GM23338 (cell line): ENCODE results near the gene SORL1. TPM values are rescaled to one million over a fixed set of nuclear protein-coding genes. Genes with fewer than 3 reads are reported as not detected.

Source experiments
- ATAC-seq: fragments of 200-7000 bp; cut with Tn5 transposase; 3 replicates; pipeline ENCODE4 v1.9.1; 2020
- DNase-seq: peaks from one replicate; pipeline ENCODE4 v3.0.0-alpha.2; 2015; ENCODE audit warnings: low spot score
- H2AFZ ChIP-seq: fragments of 200-600 bp; sonication (generic); 2 replicates; pipeline ENCODE4 v1.8.0; 2016; ENCODE audit warnings: antibody characterized with exemption, mild to moderate bottlenecking, moderate library complexity
- H3F3A ChIP-seq: fragments of 200-600 bp; sonication (generic); replicated peaks from 2 replicates; pipeline ENCODE4 v1.8.0; 2017; ENCODE audit warnings: antibody characterized with exemption, mixed run types, low read depth
- H3K27ac ChIP-seq: fragments of 200-600 bp; sonication (generic); 2 replicates; pipeline ENCODE4 v1.6.1; 2016; ENCODE audit warnings: low read depth
- H3K27me3 ChIP-seq: fragments of 200-600 bp; sonication (generic); 2 replicates; pipeline ENCODE4 v1.8.0; 2016; ENCODE audit warnings: mild to moderate bottlenecking, mixed run types, moderate library complexity; ENCODE audit not compliant: insufficient read depth
- H3K36me3 ChIP-seq: fragments of 200-600 bp; sonication (generic); 2 replicates; pipeline ENCODE4 v1.8.0; 2016; ENCODE audit warnings: mild to moderate bottlenecking; ENCODE audit not compliant: insufficient read depth
- H3K4me1 ChIP-seq: fragments of 200-600 bp; sonication (generic); 2 replicates; pipeline ENCODE4 v1.8.0; 2016; ENCODE audit warnings: mild to moderate bottlenecking, moderate library complexity; ENCODE audit not compliant: insufficient read depth
- H3K4me2 ChIP-seq: fragments of 200-600 bp; sonication (generic); 2 replicates; pipeline ENCODE4 v1.7.1; 2017; ENCODE audit warnings: mixed run types
- H3K4me3 ChIP-seq: fragments of 200-600 bp; sonication (generic); 2 replicates; pipeline ENCODE4 v1.6.1; 2016; ENCODE audit warnings: mixed run types
- H3K79me2 ChIP-seq: fragments of 200-600 bp; sonication (generic); replicated peaks from 2 replicates; pipeline ENCODE4 v1.8.0; 2017; ENCODE audit warnings: mild to moderate bottlenecking; ENCODE audit not compliant: insufficient read depth
- H3K9me2 ChIP-seq: fragments of 200-600 bp; sonication (generic); 2 replicates; pipeline ENCODE4 v1.8.0; 2017; ENCODE audit not compliant: insufficient read depth
- H4K20me1 ChIP-seq: fragments of 200-600 bp; sonication (generic); replicated peaks from 2 replicates; pipeline ENCODE4 v1.8.0; 2017; ENCODE audit warnings: mild to moderate bottlenecking; ENCODE audit not compliant: insufficient read depth
- H3K27ac Mint-ChIP-seq: 2 replicates; pipeline ENCODE4 v1.8.0; 2020; ENCODE audit warnings: inconsistent platforms, mild to moderate bottlenecking, moderate library complexity, mixed read lengths
- H3K27me3 Mint-ChIP-seq: 3 replicates; pipeline ENCODE4 v1.8.0; 2022; ENCODE audit warnings: low read depth, mild to moderate bottlenecking, moderate library complexity, mixed read lengths, inconsistent platforms; ENCODE audit not compliant: insufficient read depth, poor library complexity
- H3K36me3 Mint-ChIP-seq: 3 replicates; pipeline ENCODE4 v1.8.0; 2021; ENCODE audit warnings: low read depth, mild to moderate bottlenecking, inconsistent platforms, moderate library complexity, mixed read lengths
- H3K4me1 Mint-ChIP-seq: 3 replicates; pipeline ENCODE4 v1.8.0; 2020; ENCODE audit warnings: mild to moderate bottlenecking, inconsistent platforms, mixed read lengths
- H3K4me3 Mint-ChIP-seq: 3 replicates; pipeline ENCODE4 v1.8.0; 2021; ENCODE audit warnings: moderate library complexity, mild to moderate bottlenecking, inconsistent platforms, mixed read lengths
- H3K9me3 Mint-ChIP-seq: 3 replicates; pipeline ENCODE4 v1.8.0; 2020; ENCODE audit warnings: moderate library complexity, mild to moderate bottlenecking, inconsistent platforms, mixed read lengths
- CREB1 ChIP-seq: fragments of 250-450 bp; sonication (Bioruptor Pico); IDR thresholded peaks from 2 replicates; pipeline ENCODE4 v1.5.0; 2020; ENCODE audit warnings: low read depth, mild to moderate bottlenecking, moderate library complexity
- EZH2 ChIP-seq: fragments of 200-600 bp; sonication (generic); IDR thresholded peaks from one replicate; pipeline ENCODE4 v1.8.0; 2017; ENCODE audit warnings: antibody characterized with exemption, mild to moderate bottlenecking, low read depth; ENCODE audit not compliant: unreplicated experiment
- EZH2phosphoT487 ChIP-seq: fragments of 200-600 bp; sonication (generic); IDR thresholded peaks from one replicate; pipeline ENCODE4 v1.8.1; 2018; ENCODE audit warnings: antibody characterized with exemption; ENCODE audit not compliant: unreplicated experiment
- JUNB ChIP-seq: IDR thresholded peaks from one replicate; pipeline ENCODE4 v1.6.1; 2016; ENCODE audit warnings: antibody characterized with exemption; ENCODE audit not compliant: unreplicated experiment
- NANOG ChIP-seq: IDR thresholded peaks from 2 replicates; pipeline ENCODE4 v1.6.1; 2016; ENCODE audit warnings: antibody characterized with exemption, borderline replicate concordance
- POLR2AphosphoS5 ChIP-seq: IDR thresholded peaks from 2 replicates; pipeline ENCODE4 v1.6.1; 2016; ENCODE audit warnings: antibody characterized with exemption, low read depth
- STAT1 ChIP-seq: IDR thresholded peaks from one replicate; pipeline ENCODE4 v1.6.1; 2016; ENCODE audit warnings: antibody characterized with exemption; ENCODE audit not compliant: unreplicated experiment
- ZNF331 ChIP-seq: fragments of 250-450 bp; sonication (Bioruptor Pico); IDR thresholded peaks from 2 replicates; pipeline ENCODE4 v1.5.0; 2020; ENCODE audit warnings: low read depth, mild to moderate bottlenecking, moderate library complexity
- polyA plus RNA-seq: library from polyadenylated mRNA; unstranded; fragments of >200 nt; fragmentation: Nextera tagmentation; extraction: Ambion mirVana; gene quantifications from 2 replicates; pipeline ENCODE4 v1.2.1, GENCODE V29; 2016
- total RNA-seq: library from RNA; depleted of rRNA; stranded (reverse); fragments of >200 nt; shearing (Covaris generic); gene quantifications from 2 replicates; pipeline ENCODE4 v1.2.3, GENCODE V29; 2014
- TF ChIP-seq, protein P1 (sequence below): IDR thresholded peaks from 2 replicates; pipeline ENCODE4 v1.6.1; 2016; ENCODE audit warnings: antibody characterized with exemption
- TF ChIP-seq, protein P2 (sequence below): fragments of 250-450 bp; sonication (Bioruptor Pico); IDR thresholded peaks from 2 replicates; pipeline ENCODE4 v1.5.0; 2020; ENCODE audit warnings: mild to moderate bottlenecking, moderate library complexity

Gene SORL1
- total and polyA plus RNA-seq, 2 experiments from 2014 or later, result 23.0 to 78.8 TPM

DNA sequence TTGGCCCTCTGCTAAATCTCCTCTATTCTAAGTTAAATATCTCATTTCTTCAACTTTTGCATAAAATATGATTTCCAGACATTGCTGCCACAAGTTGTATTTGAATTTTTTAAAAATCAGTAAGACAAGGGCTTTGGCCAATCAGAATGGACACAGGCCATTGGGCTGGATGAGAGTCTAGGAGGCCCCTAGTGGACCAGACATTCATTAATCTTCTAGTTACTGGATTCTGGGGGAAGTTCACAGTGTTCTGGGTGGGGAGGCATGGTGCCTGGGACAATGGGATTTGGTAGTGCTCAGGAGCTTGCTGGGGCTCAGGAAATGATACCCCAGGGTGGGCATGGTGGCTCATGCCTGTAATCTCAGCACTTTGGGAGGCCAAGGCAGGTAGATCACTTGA, 12.4 kb upstream of the SORL1 start:
- no peak overlapping the region for H3K4me3 Mint-ChIP-seq
- no peak overlapping the region for H3K4me3 ChIP-seq
- H2AFZ ChIP-seq, result no peak overlapping the region
- H3K27me3 Mint-ChIP-seq, result no peaks in the 10 kb centered on the region
- TF ChIP-seq EZH2, result no peak
- TF ChIP-seq CREB1, result no peak
- TF ChIP-seq STAT1, result no peak
- TF ChIP-seq, protein P1, sequence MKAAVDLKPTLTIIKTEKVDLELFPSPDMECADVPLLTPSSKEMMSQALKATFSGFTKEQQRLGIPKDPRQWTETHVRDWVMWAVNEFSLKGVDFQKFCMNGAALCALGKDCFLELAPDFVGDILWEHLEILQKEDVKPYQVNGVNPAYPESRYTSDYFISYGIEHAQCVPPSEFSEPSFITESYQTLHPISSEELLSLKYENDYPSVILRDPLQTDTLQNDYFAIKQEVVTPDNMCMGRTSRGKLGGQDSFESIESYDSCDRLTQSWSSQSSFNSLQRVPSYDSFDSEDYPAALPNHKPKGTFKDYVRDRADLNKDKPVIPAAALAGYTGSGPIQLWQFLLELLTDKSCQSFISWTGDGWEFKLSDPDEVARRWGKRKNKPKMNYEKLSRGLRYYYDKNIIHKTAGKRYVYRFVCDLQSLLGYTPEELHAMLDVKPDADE, result no peak
- H3K4me2 ChIP-seq, result no peak overlapping the region
- H3K9me2 ChIP-seq, result peaks cover 9% of the 10 kb centered on the region; the same call in 1 of the 2 replicates
- 0 out of 2 replicates have a peak, but pooled peaks cover 5% of the 10 kb centered on the region for H3F3A ChIP-seq
- no peaks in the 10 kb centered on the region for H3K36me3 ChIP-seq
- H3K36me3 Mint-ChIP-seq, result no peaks in the 10 kb centered on the region
- ATAC-seq (no peak), DNase-seq (no peak)
- no peaks in the 10 kb centered on the region for H4K20me1 ChIP-seq
- no peaks in the 10 kb centered on the region for H3K9me3 Mint-ChIP-seq
- H3K4me1 Mint-ChIP-seq, result peaks cover 10% of the 10 kb centered on the region
- no peak overlapping the region for H3K27ac Mint-ChIP-seq
- H3K27ac ChIP-seq, result no peak overlapping the region
- no peaks in the 10 kb centered on the region for H3K79me2 ChIP-seq
- H3K4me1 ChIP-seq, result no peaks in the 10 kb centered on the region
- H3K27me3 ChIP-seq, result no peaks in the 10 kb centered on the region

DNA sequence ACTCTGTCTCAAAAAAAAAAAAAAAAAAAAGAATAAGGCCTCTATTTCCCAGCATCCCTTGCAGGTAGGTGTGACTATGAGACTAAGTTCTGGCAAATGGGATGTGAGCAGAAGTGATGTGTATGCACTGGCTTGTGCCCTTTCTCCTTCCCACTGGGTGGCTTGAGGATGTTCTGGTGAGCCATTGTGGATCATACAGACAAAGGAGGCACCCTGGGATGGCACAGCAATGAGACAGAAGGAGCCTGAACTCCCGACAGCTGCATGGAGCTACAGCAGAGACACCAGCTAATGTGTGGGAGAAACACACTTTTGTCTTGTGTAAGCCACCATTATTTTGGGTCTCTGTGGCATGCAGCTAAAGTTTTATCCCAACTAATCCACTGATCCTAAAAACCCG, 10.6 kb upstream of the SORL1 start:
- Mint-ChIP-seq H3K27ac (no peak overlapping the region), H3K27me3 (no peaks in the 10 kb centered on the region), H3K4me3 (no peak overlapping the region), H3K36me3 (no peaks in the 10 kb centered on the region), H3K4me1 (peaks cover 18% of the 10 kb centered on the region), H3K9me3 (no peaks in the 10 kb centered on the region)
- no peaks in the 10 kb centered on the region for H3K79me2 ChIP-seq
- H3F3A ChIP-seq, result 0 out of 2 replicates have a peak, but pooled peaks cover 5% of the 10 kb centered on the region
- ATAC-seq, result peak; percentile 83
- no peaks in the 10 kb centered on the region for H4K20me1 ChIP-seq
- H3K4me1 ChIP-seq, result peaks cover 11% of the 10 kb centered on the region
- H3K27me3 ChIP-seq, result no peaks in the 10 kb centered on the region
- no peak for DNase-seq
- no peaks in the 10 kb centered on the region for H3K36me3 ChIP-seq
- H3K9me2 ChIP-seq, result peaks cover 9% of the 10 kb centered on the region; the same call in 1 of the 2 replicates
- H3K4me2 ChIP-seq, result no peak overlapping the region
- no peak overlapping the region for H3K27ac ChIP-seq
- H2AFZ ChIP-seq, result peak overlapping the region; percentile 59
- no peak overlapping the region for H3K4me3 ChIP-seq
- TF ChIP-seq CREB1, result no peak
- TF ChIP-seq NANOG, result no peak
- TF ChIP-seq POLR2AphosphoS5, result no peak
- TF ChIP-seq, protein P1, result no peak
- TF ChIP-seq JUNB, result no peak
- no peak for TF ChIP-seq EZH2
- TF ChIP-seq, protein P2, sequence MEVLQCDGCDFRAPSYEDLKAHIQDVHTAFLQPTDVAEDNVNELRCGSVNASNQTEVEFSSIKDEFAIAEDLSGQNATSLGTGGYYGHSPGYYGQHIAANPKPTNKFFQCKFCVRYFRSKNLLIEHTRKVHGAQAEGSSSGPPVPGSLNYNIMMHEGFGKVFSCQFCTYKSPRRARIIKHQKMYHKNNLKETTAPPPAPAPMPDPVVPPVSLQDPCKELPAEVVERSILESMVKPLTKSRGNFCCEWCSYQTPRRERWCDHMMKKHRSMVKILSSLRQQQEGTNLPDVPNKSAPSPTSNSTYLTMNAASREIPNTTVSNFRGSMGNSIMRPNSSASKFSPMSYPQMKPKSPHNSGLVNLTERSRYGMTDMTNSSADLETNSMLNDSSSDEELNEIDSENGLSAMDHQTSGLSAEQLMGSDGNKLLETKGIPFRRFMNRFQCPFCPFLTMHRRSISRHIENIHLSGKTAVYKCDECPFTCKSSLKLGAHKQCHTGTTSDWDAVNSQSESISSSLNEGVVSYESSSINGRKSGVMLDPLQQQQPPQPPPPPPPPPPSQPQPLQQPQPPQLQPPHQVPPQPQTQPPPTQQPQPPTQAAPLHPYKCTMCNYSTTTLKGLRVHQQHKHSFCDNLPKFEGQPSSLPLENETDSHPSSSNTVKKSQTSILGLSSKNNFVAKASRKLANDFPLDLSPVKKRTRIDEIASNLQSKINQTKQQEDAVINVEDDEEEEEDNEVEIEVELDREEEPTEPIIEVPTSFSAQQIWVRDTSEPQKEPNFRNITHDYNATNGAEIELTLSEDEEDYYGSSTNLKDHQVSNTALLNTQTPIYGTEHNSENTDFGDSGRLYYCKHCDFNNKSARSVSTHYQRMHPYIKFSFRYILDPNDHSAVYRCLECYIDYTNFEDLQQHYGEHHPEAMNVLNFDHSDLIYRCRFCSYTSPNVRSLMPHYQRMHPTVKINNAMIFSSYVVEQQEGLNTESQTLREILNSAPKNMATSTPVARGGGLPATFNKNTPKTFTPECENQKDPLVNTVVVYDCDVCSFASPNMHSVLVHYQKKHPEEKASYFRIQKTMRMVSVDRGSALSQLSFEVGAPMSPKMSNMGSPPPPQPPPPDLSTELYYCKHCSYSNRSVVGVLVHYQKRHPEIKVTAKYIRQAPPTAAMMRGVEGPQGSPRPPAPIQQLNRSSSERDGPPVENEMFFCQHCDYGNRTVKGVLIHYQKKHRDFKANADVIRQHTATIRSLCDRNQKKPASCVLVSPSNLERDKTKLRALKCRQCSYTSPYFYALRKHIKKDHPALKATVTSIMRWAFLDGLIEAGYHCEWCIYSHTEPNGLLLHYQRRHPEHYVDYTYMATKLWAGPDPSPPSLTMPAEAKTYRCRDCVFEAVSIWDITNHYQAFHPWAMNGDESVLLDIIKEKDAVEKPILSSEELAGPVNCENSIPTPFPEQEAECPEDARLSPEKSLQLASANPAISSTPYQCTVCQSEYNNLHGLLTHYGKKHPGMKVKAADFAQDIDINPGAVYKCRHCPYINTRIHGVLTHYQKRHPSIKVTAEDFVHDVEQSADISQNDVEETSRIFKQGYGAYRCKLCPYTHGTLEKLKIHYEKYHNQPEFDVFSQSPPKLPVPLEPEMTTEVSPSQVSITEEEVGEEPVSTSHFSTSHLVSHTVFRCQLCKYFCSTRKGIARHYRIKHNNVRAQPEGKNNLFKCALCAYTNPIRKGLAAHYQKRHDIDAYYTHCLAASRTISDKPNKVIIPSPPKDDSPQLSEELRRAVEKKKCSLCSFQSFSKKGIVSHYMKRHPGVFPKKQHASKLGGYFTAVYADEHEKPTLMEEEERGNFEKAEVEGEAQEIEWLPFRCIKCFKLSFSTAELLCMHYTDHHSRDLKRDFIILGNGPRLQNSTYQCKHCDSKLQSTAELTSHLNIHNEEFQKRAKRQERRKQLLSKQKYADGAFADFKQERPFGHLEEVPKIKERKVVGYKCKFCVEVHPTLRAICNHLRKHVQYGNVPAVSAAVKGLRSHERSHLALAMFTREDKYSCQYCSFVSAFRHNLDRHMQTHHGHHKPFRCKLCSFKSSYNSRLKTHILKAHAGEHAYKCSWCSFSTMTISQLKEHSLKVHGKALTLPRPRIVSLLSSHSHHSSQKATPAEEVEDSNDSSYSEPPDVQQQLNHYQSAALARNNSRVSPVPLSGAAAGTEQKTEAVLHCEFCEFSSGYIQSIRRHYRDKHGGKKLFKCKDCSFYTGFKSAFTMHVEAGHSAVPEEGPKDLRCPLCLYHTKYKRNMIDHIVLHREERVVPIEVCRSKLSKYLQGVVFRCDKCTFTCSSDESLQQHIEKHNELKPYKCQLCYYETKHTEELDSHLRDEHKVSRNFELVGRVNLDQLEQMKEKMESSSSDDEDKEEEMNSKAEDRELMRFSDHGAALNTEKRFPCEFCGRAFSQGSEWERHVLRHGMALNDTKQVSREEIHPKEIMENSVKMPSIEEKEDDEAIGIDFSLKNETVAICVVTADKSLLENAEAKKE (CRISPR knock-in tag), result no peak
- no peak for TF ChIP-seq EZH2phosphoT487
- TF ChIP-seq ZNF331 (CRISPR knock-in tag), result no peak
